Measurements from ENCODE around the gene INTS1.

GRCh38 chr7:1531263-1531978, 27.2 kb upstream of the INTS1 start:
- TF ChIP-seq CTCF (IDR thresholded peaks at IDR 0.05), result no peak
- no peak for TF ChIP-seq POLR2A (IDR thresholded peaks at IDR 0.05)

Data from testis (tissue), 2 donors.